Epithelial cell of esophagus (primary cell): ENCODE data around the gene ATP5PF.
"Not testable (repeated sequence)": the region's sequence is repeated elsewhere in the genome, so short reads cannot be mapped to it uniquely, and the experiment has no call there.

Source experiments
- DNase-seq: peaks from one replicate; pipeline ENCODE4 v3.0.0; 2010; ENCODE audit warnings: low read depth
- H3K4me3 ChIP-seq: 2 replicates; pipeline ENCODE4 v1.5.1; 2011; ENCODE audit warnings: mild to moderate bottlenecking, low read length, control low read depth
- CTCF ChIP-seq: IDR thresholded peaks from 2 replicates; pipeline ENCODE4 v1.5.1; 2011; ENCODE audit warnings: low read depth, mild to moderate bottlenecking, low read length, control low read depth, inconsistent platforms; ENCODE audit not compliant: insufficient read depth; ENCODE audit errors: missing control alignments

ATP5PF gene

GRCh38 chr21:25701529-25701928 is 33.2 kb downstream of the ATP5PF start:
- no peak overlapping the region for H3K4me3 ChIP-seq
- no peak for TF ChIP-seq CTCF
- no peak for DNase-seq

- no peak for TF ChIP-seq CTCF
These were observed 34.0 kb downstream of the ATP5PF start for GRCh38 chr21:25700741-25701140.

GRCh38 chr21:25695461-25695860 is 39.2 kb downstream of the ATP5PF start:
- not testable (repeated sequence) for H3K4me3 ChIP-seq, DNase-seq

More at GRCh38 chr21:25700741-25701140, 34.0 kb downstream of the ATP5PF start:
- H3K4me3 ChIP-seq, result no peak overlapping the region
- DNase-seq, result peak; percentile 69

GRCh38 chr21:25691976-25692375 is 42.7 kb downstream of the ATP5PF start:
- TF ChIP-seq CTCF, result no peak
- no peak for DNase-seq
- H3K4me3 ChIP-seq, result no peak overlapping the region

GRCh38 chr21:25689226-25689625 is 45.5 kb downstream of the ATP5PF start:
- H3K4me3 ChIP-seq, result no peak overlapping the region
- no peak for TF ChIP-seq CTCF
- peak; percentile 13 for DNase-seq

- H3K4me3 ChIP-seq, result no peak overlapping the region
- no peak for DNase-seq
- no peak for TF ChIP-seq CTCF
These were observed 46.2 kb downstream of the ATP5PF start for GRCh38 chr21:25688275-25689155.

GRCh38 chr21:25687787-25688186 is 46.9 kb downstream of the ATP5PF start:
- TF ChIP-seq CTCF, result no peak
- no peak for DNase-seq
- no peak overlapping the region for H3K4me3 ChIP-seq
